Activated CD8-positive, alpha-beta memory T cell treated with anti-CD3 and anti-CD28 coated beads, Interleukin-2, amount 50 U/mL, for 1 hour (primary cell): ENCODE results near the gene PRDX5.

Experiments used
- DNase-seq: peaks from one replicate; pipeline ENCODE4 v3.0.0-alpha.2; 2020; ENCODE audit errors: extremely low read depth

Gene PRDX5

GRCh38 chr11:64347193-64347867, 29.4 kb downstream of the PRDX5 start:
- no peak for DNase-seq

DNA sequence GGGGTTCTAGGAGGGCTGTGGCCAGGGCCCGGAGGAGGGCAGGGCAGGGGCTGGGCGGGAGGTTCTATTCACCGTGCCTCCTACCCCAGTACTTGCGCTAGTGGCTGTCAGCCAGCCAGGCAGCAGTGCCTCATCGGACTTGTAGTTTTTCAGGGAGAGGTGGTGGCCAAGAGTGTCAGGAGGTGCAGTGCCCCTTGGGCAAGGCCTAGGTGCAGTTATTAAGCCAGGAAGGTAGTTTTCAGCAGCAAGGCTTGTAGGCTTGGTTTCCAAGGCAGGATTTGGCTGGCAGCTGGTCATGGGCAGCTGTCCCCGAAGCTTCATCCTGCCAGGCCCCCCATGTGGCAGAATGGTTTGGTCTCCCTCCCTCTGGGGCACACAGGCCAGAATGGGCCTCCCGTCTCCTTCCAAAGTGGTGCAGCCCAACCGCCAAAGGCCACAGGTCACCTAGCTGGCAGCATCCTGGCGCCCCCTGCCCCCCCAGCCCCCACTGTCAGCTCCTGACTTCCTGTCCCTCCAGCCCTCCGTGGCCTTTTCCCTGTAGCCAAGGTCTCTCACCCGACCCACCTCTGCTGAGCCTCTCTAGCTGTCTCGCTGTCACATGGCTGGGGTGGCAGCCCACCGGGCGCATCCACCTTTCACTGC, 30.6 kb downstream of the PRDX5 start:
- no peak for DNase-seq

- no peak for DNase-seq
Measured at GRCh38 chr11:64349025-64349387, 31.1 kb downstream of the PRDX5 start.

GRCh38 chr11:64349404-64349803, 31.5 kb downstream of the PRDX5 start:
- no peak for DNase-seq

- DNase-seq = no peak
Measured at GRCh38 chr11:64351136-64351631, 33.3 kb downstream of the PRDX5 start.

DNA sequence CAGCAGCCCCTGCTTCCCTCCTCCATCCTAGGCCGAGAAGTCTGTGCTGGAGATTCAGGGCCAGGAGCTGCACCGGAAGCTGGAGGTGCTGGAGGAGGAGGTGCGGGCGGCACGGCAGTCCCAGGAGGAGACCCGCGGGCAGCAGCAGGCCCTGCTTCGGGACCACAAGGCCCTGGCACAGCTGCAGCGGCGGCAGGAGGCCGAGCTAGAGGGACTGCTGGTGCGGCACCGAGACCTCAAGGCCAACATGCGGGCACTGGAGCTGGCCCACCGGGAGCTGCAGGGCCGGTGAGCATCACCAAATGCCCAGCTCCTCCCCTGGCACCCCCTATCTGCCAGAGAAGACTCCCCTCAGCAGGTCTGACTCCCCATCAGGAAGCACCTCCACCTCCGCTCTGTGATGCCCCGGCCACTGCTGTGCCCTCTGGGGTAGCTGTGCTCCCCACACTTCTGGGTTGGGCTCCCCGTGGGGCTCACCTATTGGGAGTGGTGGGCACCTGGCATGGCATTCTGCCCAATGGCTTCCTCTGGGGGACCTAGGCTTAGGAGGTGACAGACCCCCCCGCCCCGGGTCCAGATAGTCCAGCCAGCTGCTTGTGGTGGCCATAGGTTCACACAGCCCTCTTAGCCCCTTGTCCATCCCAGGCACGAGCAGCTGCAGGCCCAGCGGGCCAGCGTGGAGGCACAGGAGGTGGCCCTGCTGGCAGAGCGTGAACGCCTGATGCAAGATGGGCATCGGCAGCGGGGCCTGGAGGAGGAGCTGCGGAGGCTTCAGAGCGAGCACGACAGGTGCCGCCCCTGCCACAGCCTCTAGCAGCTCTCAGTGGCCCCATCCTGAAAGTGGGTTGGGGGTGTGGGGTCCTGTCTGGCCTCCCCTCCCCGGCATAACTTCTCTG, 34.4 kb downstream of the PRDX5 start:
- DNase-seq = no peak

- no peak for DNase-seq
Measured at GRCh38 chr11:64352995-64353714, 35.2 kb downstream of the PRDX5 start.

GRCh38 chr11:64353715-64354506, 36.0 kb downstream of the PRDX5 start:
- no peak for DNase-seq

GRCh38 chr11:64355078-64355940, 37.4 kb downstream of the PRDX5 start:
- no peak for DNase-seq

DNA sequence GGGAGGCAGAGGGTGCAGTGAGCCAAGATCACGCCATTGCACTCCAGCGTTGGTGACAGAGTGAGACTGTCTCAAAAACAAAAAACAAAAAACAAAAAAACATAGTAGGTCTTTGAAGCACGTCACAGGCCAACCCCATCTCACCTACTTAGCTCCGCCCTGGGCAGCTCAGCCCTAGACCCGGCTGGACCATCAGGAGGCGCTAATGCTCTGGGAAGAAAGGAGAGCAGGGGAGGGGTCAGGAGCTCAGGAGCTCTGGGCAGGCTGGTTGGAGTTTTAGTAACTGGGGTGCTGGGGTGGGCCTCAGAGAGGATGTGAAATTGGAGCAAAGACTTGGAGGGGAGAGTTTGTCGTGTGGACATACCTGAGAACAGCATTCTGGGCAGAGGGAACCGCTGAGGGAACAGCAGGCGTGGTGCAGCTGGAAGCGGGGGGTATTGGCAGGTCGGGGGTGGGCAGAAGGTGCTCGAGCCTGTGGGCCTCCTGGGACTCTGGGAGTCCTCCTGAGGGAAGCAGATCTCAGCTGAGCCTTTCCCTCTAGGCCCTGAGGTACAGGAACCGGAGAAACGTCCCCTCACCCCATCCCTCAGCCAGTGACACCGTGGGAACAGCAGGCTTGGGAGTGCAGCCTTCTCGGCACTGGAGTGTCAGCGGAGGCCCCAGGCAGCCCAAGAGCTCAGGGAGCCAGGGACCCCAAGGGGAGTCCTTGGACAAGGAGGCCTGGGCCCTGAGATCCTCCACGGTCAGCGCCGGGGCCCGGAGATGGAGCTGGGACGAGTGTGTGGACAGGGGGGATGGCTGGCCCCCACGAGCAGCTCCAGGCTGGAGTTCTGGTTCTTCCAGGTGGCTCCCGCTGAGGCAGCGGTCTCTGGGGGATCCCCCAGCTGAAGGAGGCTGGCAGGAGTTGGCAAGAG, 38.8 kb downstream of the PRDX5 start:
- DNase-seq = no peak

- DNase-seq = no peak
Measured at GRCh38 chr11:64357446-64357845, 39.5 kb downstream of the PRDX5 start.

DNA sequence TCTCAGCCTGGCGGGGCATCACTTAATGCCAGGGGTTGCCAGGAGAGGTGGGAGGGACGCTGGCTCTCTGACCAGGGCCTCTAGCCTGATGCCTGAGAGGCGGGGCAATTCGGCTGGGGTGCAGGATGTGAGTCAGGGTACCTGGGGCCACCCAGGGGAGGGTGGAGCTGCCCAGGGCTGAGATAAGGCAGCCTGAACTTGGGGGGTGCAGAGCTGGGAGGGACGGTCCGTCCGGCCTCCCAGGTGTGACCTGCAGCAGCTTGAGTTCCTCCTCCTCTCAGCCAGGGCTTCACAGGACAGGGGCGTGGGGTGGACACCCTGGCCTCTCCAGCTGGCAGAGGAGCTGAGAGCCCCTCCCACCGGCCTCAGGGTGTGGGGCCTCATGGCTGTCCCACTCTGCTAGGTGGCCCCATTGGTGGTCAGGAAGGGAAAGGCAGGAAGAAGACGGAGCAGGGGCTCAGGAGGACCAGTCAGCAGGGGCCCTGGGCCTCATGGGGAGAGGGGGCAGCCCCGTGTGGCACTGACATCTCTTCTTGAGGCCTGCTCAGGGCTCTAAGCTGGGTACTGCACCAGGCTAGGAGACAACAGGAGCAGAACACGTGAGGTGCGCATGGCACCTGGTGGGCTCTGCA, 40.1 kb downstream of the PRDX5 start:
- no peak for DNase-seq

GRCh38 chr11:64358536-64358906, 40.6 kb downstream of the PRDX5 start:
- DNase-seq = no peak

DNA sequence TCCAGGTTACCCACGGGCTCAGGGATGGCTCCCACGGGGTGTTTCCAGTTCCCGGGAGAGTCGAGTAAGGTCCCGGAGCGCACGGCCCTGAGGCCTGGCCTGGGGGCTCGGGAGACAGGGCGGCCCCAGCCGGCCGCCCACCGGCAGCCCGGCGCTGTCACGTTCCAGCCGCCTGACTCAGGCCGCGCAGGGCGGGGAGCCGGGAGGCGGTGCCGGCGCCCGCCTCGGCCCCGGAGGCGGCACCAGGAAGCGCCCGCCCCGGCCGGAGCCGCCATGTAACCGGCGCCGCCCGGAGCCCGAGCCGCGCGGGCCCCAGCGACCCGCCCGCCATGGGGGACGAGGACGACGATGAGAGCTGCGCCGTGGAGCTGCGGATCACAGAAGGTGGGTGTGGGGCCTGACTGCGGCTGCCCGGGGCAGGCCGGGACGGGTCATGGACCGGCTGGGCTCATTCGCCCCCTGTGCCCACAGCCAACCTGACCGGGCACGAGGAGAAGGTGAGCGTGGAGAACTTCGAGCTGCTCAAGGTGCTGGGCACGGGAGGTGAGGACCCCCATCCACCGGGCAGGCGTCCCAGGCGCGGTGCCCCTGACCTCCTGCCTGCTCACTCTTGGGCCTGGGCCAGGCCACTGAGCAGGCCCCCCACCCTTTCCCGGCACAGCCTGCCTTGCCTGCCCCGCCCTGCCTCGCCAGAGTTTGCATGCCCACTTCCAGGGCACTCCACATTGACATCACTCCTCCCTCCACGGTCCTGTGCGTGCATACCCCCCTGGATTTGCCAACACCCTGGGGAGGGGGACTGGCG, 41.2 kb downstream of the PRDX5 start, which contains the start of gene RPS6KA4:
RPS6KA4 (plus strand) TSS at position 256 of the 805 bp plus-strand sequence; CDS start at position 330, 74 bp downstream.
- DNase-seq = no peak

GRCh38 chr11:64359712-64360445, 42.0 kb downstream of the PRDX5 start:
- DNase-seq = no peak

GRCh38 chr11:64360448-64360921, 42.6 kb downstream of the PRDX5 start:
- no peak for DNase-seq

- DNase-seq = no peak
Measured at GRCh38 chr11:64361659-64362058, 43.7 kb downstream of the PRDX5 start.
